ENCODE results near the gene PDCL2.

Gene PDCL2

GRCh38 chr4:55517526-55518229 is 74.4 kb downstream of the PDCL2 start:
- ATAC-seq (ENCODE audit: low read depth) = no peak
- H3K27ac ChIP-seq (ENCODE audit: poor library complexity, severe bottlenecking) = no peak overlapping the region
- no peak for TF ChIP-seq CTCF (IDR thresholded peaks at IDR 0.05; ENCODE audit: poor library complexity, severe bottlenecking)
- no peak overlapping the region for H3K4me3 ChIP-seq (ENCODE audit: severe bottlenecking)
- no peak for DNase-seq (ENCODE audit: low spot score)
- H3K27me3 ChIP-seq (ENCODE audit: insufficient read depth, poor library complexity, severe bottlenecking) = no peaks in the 10 kb centered on the region
- no peaks in the 10 kb centered on the region for H3K9me3 ChIP-seq (ENCODE audit: severe bottlenecking)
- no peaks in the 10 kb centered on the region for H3K4me1 ChIP-seq (ENCODE audit: insufficient read depth, poor library complexity, severe bottlenecking)
- no peaks in the 10 kb centered on the region for H3K36me3 ChIP-seq (ENCODE audit: low read depth)

GRCh38 chr4:55512922-55513571 is 79.0 kb downstream of the PDCL2 start:
- peak; percentile 42; the same call in 2 of the 3 replicates for ATAC-seq (ENCODE audit: low read depth)
- Histone ChIP-seq H3K27me3 (ENCODE audit: insufficient read depth, poor library complexity, severe bottlenecking) (no peaks in the 10 kb centered on the region), H3K4me1 (ENCODE audit: insufficient read depth, poor library complexity, severe bottlenecking) (no peaks in the 10 kb centered on the region), H3K4me3 (ENCODE audit: severe bottlenecking) (no peak overlapping the region), H3K9me3 (ENCODE audit: severe bottlenecking) (no peaks in the 10 kb centered on the region), H3K36me3 (ENCODE audit: low read depth) (0 out of 2 replicates have a peak, but pooled peaks cover 3% of the 10 kb centered on the region), H3K27ac (ENCODE audit: poor library complexity, severe bottlenecking) (no peak overlapping the region)
- DNase-seq (ENCODE audit: low spot score) = no peak
- TF ChIP-seq CTCF (IDR thresholded peaks at IDR 0.05; ENCODE audit: poor library complexity, severe bottlenecking) = no peak

- Histone ChIP-seq H3K4me1 (ENCODE audit: insufficient read depth, poor library complexity, severe bottlenecking) (no peaks in the 10 kb centered on the region), H3K4me3 (ENCODE audit: severe bottlenecking) (no peak overlapping the region), H3K27me3 (ENCODE audit: insufficient read depth, poor library complexity, severe bottlenecking) (no peaks in the 10 kb centered on the region), H3K36me3 (ENCODE audit: low read depth) (0 out of 2 replicates have a peak, but pooled peaks cover 3% of the 10 kb centered on the region), H3K9me3 (ENCODE audit: severe bottlenecking) (no peaks in the 10 kb centered on the region), H3K27ac (ENCODE audit: poor library complexity, severe bottlenecking) (no peak overlapping the region)
- DNase-seq (ENCODE audit: low spot score) (no peak), ATAC-seq (ENCODE audit: low read depth) (no peak)
- no peak for TF ChIP-seq CTCF (IDR thresholded peaks at IDR 0.05; ENCODE audit: poor library complexity, severe bottlenecking)
Measured at GRCh38 chr4:55512077-55512476, 80.0 kb downstream of the PDCL2 start.

- DNase-seq (ENCODE audit: low spot score) = no peak
- H3K9me3 ChIP-seq (ENCODE audit: severe bottlenecking) = no peaks in the 10 kb centered on the region
- H3K27ac ChIP-seq (ENCODE audit: poor library complexity, severe bottlenecking) = no peak overlapping the region
- no peak for ATAC-seq (ENCODE audit: low read depth)
- TF ChIP-seq CTCF (IDR thresholded peaks at IDR 0.05; ENCODE audit: poor library complexity, severe bottlenecking) = no peak
- H3K36me3 ChIP-seq (ENCODE audit: low read depth) = 0 out of 2 replicates have a peak, but pooled peaks cover 3% of the 10 kb centered on the region
- no peaks in the 10 kb centered on the region for H3K4me1 ChIP-seq (ENCODE audit: insufficient read depth, poor library complexity, severe bottlenecking)
- no peaks in the 10 kb centered on the region for H3K27me3 ChIP-seq (ENCODE audit: insufficient read depth, poor library complexity, severe bottlenecking)
- H3K4me3 ChIP-seq (ENCODE audit: severe bottlenecking) = no peak overlapping the region
Measured at GRCh38 chr4:55510685-55511084, 81.4 kb downstream of the PDCL2 start.

GRCh38 chr4:55509266-55509665 is 82.8 kb downstream of the PDCL2 start:
- 0 out of 2 replicates have a peak, but pooled peaks cover 7% of the 10 kb centered on the region for H3K36me3 ChIP-seq (ENCODE audit: low read depth)
- H3K27ac ChIP-seq (ENCODE audit: poor library complexity, severe bottlenecking) = no peak overlapping the region
- H3K9me3 ChIP-seq (ENCODE audit: severe bottlenecking) = no peaks in the 10 kb centered on the region
- DNase-seq (ENCODE audit: low spot score) = no peak
- no peaks in the 10 kb centered on the region for H3K4me1 ChIP-seq (ENCODE audit: insufficient read depth, poor library complexity, severe bottlenecking)
- no peak for ATAC-seq (ENCODE audit: low read depth)
- TF ChIP-seq CTCF (IDR thresholded peaks at IDR 0.05; ENCODE audit: poor library complexity, severe bottlenecking) = no peak
- no peaks in the 10 kb centered on the region for H3K27me3 ChIP-seq (ENCODE audit: insufficient read depth, poor library complexity, severe bottlenecking)
- no peak overlapping the region for H3K4me3 ChIP-seq (ENCODE audit: severe bottlenecking)
